HG03066 (cell line): Measurements from ENCODE around the gene TCF25.
"Not testable (repeated sequence)": the region's sequence is repeated elsewhere in the genome, so short reads cannot be mapped to it uniquely, and the experiment has no call there.

Experiments used
- ATAC-seq: cut with Tn5 transposase; IDR thresholded peaks from one replicate; pipeline ENCODE4 v1.9.1; 2021; ENCODE audit warnings: low read depth; ENCODE audit not compliant: unreplicated experiment

The TCF25 gene, protein sequence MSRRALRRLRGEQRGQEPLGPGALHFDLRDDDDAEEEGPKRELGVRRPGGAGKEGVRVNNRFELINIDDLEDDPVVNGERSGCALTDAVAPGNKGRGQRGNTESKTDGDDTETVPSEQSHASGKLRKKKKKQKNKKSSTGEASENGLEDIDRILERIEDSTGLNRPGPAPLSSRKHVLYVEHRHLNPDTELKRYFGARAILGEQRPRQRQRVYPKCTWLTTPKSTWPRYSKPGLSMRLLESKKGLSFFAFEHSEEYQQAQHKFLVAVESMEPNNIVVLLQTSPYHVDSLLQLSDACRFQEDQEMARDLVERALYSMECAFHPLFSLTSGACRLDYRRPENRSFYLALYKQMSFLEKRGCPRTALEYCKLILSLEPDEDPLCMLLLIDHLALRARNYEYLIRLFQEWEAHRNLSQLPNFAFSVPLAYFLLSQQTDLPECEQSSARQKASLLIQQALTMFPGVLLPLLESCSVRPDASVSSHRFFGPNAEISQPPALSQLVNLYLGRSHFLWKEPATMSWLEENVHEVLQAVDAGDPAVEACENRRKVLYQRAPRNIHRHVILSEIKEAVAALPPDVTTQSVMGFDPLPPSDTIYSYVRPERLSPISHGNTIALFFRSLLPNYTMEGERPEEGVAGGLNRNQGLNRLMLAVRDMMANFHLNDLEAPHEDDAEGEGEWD

DNA sequence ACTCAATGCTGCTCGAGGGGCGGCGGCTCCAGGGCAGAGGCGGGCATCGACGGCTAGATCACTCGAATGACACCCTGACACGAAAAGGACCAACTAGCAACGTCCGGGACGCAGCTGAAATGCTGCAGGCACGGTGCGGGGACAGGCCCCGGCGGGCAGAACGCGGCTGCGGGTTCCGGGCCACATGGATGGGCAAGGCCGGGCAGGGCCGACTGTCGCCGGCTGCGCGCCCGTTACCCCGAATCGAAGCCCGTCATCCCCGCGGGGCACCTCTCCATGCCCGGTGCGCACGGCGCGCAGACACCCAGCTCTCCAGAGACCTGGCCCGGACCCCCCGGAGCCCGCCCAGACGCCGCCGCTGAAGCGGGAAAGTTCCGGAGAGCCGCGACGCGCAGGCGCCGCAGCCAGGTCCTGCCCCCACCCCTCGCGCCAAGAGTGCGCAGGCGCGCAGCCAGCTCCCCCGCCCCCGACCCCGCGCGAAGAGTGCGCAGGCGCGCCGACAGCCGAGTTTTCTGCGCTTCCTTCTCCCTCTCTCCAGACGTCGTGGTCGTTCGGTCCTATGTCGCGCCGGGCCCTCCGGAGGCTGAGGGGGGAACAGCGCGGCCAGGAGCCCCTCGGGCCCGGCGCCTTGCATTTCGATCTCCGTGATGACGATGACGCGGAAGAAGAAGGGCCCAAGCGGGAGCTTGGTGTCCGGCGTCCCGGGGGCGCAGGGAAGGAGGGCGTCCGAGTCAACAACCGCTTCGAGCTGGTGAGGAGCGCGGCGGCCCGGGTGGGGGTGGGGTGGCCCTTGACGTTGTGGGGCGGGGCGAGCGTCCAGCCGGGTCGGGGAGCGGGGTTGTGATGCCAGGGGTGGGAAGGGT lies at the start of gene TCF25:
Gene TCF25 (plus strand): TSS at position 484 of the 863 bp plus-strand sequence. CDS start 76 bp downstream, at position 560.
- peak; percentile 35 for ATAC-seq

DNA sequence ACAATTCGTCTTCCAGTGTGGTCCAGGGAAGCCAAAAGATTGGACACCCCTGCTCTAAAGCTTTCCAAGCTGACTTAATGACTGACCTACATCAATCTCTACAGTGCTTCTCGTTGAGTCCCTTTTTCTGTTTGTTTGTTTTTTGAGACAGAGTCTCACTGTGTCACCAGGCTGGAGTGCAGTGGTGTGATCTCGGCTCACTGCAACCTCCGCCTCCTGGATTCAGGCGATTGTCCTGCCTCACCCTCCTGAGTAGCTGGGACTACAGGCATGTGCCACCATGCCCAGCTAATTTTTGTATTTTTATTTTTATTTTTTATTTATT lies 49.6 kb upstream of the TCF25 start:
- not testable (repeated sequence) for ATAC-seq

DNA sequence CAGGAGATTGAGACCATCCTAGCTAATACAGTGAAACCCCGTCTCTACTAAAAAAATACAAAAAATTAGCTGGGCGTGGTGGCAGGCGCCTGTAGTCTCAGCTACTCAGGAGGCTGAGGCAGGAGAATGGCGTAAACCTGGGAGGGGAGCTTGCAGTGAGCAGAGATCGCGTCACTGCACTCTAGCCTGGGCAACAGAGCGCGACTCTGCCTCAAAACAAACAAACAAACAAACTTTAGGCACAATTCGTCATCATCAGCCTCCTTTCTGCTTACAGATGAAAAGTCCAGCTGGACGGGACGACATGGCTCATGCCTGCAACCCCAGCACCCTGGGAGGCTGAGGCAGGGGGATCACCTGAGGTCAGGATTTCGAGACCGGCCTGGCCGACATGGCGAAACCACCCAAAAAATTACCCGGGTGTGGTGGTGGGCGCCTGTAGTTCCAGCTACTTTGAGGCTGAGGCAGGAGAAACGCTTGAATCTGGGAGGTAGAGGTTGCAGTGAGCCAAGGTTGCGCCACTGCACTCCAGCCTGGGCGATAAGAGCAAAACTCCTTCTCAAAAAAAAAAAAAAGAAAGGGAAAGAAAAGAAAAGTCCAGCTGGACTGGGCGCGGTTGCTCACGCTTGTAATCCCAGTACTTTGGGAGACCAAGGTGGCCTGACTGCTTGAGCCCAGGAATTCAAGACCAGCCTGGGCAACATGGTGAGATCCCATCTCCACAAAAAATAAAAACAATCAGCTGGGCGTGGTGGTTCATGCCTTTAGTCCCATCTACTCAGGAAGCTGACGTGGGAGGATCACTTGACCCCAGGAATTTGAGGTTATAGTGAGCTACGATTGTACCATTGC lies 46.6 kb upstream of the TCF25 start:
- ATAC-seq = no peak

DNA sequence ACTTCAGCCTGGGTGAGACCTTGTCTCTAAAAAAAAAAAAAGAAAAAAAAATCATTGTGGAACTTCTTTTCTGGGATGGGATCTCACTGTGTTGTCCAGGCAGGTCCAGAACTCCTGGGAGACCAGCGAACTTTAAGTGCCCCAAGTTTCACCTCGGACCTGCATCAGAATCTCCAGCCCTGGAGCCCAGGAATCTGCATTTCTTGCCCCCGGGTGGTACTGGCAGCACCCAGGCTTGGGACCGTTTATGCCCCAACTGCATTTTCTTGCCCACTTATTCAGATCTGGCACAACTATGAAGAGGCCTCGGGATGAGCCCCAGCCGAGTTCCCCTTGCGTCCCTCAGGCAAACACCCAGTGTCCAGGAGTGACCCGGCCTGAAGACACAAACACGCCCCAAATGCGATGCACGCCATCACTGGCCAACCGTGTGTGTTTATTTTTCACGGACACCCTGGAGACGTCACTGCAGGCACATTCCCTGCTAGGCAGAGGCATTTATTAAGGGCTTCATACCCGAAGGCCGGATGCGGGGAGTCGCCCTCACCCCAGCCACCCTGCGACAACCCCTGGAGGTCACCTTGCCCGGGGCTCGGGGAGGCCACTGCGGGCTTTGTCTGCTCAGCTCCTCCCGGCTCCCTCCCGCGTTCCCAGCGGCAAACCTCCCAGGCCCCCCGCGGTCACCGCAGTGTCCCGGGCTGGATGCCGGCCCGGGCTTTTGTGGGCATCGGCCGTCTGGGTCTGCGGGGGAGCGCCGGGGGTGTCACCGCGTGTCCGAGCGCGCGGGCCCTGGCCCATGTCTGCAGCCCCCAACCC lies 45.8 kb upstream of the TCF25 start:
- ATAC-seq = no peak

DNA sequence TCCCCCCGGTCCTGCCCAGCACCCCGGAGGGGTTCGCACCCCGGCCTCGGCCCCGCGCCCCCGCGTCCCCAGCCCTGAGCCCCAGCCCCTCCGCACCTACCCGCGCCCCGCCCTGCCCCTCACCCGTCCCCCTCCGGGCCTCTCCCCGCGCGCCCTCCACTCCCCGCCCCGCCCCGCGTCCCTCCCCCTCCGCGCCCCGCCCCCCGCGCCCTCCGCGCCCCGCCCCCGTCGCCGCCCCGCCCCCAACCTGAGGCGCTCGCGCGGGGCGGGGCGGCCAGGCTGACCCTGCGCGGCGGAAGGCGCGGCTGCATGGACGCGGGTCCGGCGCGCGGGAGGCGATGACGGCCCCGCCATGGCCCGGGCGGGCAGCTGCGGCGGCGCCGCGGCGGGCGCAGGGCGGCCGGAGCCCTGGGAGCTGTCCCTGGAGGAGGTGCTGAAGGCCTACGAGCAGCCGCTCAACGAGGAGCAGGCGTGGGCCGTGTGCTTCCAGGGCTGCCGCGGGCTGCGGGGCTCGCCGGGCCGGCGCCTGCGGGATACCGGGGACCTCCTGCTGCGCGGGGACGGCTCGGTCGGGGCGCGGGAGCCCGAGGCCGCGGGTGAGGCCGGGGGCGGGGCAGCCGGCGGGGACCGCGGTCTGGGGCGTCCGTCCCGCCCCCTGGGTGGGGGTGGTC lies 45.1 kb upstream of the TCF25 start, which contains the start of gene SPIRE2:
Gene SPIRE2 (plus strand): TSS at position 277 of the 671 bp plus-strand sequence. CDS start 76 bp downstream, at position 353.
- ATAC-seq = no peak

DNA sequence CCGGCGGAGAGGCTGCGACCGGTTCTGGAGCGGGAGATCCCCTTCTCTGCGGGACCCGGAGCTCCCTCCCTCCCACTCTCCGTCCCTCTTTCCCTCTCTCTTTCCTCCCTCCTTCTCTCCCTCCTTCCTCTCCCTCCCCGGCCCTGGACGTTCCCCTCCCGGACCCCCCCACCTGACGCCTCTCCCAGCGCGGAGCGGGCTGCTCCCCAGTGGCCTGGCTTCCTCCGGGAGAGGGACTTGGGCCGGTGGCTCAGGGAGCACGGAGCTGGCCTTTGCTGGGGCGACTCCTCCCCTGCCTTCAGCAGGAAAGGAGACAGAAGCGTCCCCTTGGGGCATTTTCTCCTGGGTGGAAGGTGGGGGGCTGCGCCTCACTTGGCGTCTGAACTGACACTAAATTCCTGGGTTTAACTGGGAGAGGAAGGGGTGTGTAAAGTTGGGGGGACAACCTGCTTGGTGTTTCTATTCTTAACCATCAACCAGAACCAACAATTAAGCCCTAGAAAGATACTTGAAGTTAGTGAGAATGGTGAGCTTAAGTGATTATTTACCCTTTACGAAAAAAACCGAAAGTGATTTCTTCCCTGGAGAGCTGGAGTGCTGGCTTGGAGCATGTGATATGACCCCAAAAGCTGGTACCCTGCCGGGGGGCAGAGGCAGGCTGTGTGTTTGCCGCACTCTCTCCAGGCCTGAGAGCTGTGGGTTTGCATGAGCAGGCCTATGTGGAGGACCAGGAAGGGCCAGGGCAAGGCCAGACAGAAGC lies 44.3 kb upstream of the TCF25 start:
- no peak for ATAC-seq

DNA sequence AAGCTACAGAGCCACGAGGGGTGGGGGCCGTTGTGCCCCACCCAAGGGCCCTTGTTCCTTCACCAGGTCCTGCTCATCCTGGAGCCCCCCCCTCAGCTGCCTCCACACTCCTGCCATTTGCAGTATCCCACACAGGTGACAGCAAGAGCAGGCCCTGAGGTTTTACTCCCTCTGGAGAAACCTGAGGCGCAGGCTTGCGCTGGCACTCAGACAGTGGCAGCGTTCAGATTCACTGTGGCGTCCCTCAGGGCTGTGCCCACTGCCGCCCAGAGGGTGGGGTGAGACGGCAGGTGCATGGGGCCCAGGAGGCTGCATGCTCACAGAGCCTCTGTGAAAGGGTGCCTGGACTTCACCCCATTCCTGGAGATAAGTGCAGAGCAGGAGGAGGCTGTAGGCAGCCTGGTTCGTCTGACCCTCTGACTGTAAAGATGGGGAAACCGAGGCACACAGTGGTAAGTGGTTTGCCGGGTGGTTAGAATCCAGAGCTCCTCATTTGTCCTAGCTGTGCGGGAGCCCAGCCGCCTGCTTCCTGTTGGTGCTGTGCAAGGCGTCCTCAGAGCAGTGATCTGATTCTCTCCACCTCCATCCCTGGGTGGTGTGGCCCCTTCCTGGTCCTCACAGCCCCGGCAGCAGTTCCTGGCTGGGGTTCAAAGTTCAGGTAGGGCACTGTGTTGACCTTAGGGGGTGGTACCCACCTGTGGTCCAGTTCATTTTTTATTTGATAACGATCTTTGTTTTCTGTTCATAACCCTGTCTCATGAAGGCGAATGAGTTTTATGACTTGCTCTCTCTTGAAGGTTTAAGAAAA lies 43.6 kb upstream of the TCF25 start:
- no peak for ATAC-seq

DNA sequence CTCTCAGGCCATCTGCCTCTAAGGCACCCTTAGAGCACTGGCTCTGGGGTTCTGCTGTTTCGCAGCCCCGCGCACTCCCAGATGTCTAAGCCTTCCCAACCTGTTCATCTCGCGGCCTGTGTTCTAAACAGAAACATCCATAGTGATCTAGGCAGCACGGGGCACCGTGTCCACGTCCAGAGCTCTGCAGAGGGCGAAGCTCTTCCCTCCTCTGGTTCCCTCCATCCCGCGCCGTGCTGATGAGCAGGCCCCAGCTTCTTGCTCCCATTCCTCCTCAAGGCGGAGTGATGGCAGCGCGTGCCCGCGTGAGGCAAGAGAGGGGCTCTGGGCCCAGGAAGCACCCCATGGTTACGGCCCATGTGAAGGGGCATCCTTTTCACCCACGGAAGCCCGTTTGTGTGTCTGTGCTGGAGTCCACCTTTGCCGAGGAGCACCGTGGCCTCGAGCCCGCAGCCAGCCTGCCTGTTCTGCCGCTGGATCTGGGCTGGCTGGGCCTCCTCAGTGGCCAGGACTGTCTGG lies 41.5 kb upstream of the TCF25 start:
- ATAC-seq = no peak

DNA sequence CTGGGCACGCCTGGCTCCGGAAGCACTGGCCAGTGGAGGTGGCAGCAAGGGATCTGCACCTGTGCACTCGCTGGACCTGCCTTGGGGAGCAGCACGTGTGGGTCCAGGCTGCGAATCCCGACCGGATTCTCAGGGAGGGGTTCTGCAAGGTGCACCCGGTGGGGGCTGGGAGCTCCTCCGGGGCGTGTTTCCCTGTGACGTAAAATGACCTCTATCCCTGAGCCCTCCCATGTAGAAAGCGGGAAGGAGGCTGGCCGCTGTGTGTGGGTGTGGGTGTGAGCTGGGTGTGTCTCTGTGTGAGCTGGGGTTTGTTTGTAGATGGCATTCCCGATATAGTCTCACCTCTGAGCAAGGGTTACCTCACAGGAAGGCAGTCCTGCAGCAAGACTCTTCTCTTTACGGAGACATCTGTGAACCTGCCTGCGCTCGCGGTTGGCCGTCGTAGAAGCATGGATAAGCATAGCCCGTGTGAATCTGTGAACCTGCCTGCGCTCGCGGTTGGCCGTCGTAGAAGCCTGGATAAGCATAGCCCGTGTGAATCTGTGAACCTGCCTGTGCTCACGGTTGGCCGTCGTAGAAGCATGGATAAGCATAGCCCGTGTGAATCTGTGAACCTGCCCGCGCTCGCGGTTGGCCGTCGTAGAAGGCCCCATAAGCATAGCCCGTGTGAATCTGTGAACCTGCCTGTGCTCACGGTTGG lies 39.6 kb upstream of the TCF25 start:
- not testable (repeated sequence) for ATAC-seq

DNA sequence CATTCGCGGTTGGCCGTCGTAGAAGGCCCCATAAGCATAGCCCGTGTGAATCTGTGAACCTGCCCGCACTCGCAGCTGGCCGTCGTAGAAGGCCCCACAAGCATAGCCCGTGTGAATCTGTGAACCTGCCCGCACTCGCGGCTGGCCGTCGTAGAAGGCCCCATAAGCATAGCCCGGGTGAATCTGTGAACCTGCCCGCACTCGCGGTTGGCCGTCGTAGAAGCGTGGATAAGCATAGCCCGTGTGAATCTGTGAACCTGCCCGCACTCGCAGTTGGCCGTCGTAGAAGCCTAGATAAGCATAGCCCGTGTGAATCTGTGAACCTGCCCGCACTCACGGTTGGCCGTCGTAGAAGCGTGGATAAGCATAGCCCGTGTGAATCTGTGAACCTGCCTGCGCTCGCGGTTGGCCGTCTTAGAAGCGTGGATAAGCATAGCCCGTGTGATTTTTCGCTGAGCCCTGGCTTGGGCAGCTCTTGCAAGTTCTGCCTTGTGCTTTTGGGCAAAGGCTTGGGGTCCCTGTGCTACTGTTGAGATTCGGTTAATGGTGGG lies 38.5 kb upstream of the TCF25 start:
- ATAC-seq = not testable (repeated sequence)

DNA sequence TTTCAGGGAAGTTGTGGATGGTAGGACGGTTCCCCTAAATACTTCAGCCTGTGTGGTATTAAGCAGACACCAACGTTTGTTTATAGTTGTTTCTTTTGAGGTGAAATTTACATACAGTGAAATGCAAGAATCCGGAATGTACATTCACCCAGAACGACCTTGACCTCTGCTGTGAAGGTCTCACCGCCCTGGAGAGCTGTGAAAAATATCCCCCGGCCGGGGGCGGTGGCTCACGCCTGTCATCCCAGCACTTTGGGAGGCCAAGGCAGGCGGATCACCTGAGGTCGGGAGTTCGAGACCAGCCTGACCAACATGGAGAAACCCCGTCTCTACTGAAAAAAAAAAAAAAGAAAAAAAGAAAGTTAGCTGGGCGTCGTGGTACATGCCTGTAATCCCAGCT lies 36.9 kb upstream of the TCF25 start:
- ATAC-seq = not testable (repeated sequence)

DNA sequence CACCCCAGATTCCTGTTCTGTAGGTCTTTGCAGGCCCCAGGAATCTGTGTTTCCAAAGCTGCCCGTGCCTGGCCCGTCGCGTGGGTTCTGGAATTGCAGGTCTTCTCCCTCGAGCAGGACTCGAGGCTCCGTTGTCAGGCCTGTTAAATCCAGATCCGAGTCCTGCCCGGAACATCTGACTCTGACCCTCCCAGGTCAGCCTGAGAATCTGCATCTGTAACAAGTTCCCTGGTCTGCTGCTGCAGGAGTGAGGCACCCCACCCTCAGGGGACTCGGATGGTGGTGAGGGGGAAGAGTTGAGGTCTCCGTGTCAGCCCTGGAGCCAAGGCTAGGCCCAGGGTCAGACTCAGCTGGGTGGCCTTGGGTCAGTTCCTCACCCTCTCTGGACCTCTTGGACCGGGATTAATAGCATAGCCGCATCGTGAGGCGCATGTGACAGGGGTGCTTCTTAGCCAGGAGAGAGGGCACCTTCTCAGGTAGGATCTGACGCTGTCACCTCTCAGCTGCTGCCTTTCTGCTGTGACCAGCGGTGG lies 36.3 kb upstream of the TCF25 start:
- no peak for ATAC-seq

DNA sequence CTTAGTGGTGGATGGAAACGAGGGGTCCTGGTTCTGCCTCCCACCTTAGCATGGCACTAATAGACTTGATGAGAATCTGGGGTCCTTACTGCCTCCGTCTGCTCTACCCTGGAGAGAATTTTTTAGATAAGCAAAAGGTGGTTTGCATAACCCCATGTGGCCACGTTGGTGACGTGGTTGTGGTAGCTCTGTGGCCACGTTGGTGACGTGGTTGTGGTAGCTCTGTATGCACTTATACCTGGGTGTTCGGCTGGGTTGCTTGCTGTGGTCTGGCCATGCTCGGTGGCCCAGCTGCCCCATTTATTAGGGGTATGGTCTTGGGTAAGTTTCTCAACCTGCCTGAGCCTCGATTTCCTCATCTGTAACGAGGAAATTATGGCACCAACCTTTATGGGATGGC lies 32.1 kb upstream of the TCF25 start:
- ATAC-seq = no peak

DNA sequence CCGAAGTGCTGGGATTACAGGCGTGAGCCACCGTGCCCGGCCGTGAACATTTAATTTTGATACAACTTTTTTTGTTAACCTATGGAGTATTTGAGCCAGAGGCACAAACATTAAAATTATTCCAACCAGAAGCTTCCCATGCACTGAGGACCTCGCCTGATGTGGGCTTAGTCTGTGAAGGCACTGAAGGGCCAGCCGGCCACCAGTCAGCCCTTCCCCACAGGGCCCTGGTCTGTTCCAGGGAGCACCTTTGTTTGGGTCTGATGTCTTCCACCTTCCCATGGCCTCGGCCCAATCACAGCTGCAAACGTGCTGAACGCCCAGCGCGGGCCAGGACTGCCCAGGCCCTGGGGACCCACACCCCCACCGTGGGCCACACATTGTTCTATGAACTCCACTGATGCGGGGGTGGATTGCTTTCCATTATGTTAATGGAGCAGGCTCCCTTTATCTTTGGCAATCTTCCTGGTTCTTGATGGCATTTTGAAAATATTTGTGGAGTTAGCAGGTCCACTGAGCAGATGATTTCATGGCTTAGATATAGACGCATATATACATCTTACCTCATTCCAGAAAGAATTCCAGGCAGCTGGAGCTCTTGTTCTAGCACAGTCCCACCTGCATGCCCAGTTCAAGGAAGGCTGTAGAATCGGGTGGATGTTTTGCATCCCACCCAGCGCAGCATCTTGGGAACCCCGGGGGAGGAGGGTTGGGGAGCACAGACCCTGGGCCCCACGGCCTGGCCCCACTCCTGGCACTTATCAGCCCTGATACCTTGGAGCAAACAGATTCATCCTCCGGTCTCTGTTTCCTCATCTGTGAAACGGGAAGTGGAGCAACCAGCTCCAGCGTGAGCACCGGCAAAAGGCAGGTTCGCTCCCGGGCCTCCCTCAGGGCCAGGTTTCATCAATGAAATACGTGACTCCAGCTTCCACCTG lies 30.7 kb upstream of the TCF25 start:
- ATAC-seq = no peak
